HEK293T (cell line): ENCODE data around the gene TRPT1.

Experiments
- CTCF ChIA-PET: fragments of 350-600 bp; formaldehyde crosslinking; extraction: SDS; loops from one replicate; lab custom pipeline; 2021; ENCODE audit warnings: antibody characterized with exemption, inconsistent platforms; lab: Yijun Ruan, JAX
- POLR2A ChIA-PET: fragments of 350-600 bp; formaldehyde crosslinking; extraction: SDS; loops from one replicate; lab custom pipeline; 2020; ENCODE audit warnings: antibody characterized with exemption, inconsistent platforms; lab: Yijun Ruan, JAX
- DNase-seq: peaks from one replicate; pipeline ENCODE4 v3.0.0; 2012; ENCODE audit warnings: mixed read lengths; ENCODE audit errors: extremely low spot score
- ARNT ChIP-seq: fragments of 450-650 bp; IDR thresholded peaks from 2 replicates; pipeline ENCODE4 v1.6.1; 2017; ENCODE audit warnings: mild to moderate bottlenecking
- BHLHE40 ChIP-seq: fragments of 450-650 bp; IDR thresholded peaks from 2 replicates; pipeline ENCODE4 v1.6.1; 2016; ENCODE audit warnings: mild to moderate bottlenecking, moderate library complexity, borderline replicate concordance
- CTBP1 ChIP-seq: fragments of 450-650 bp; IDR thresholded peaks from 2 replicates; pipeline ENCODE4 v1.6.1; 2016; ENCODE audit warnings: borderline replicate concordance
- ELF4 ChIP-seq: fragments of 450-650 bp; IDR thresholded peaks from 2 replicates; pipeline ENCODE4 v1.6.1; 2017; ENCODE audit warnings: antibody characterized with exemption
- FOXA1 ChIP-seq: fragments of 450-650 bp; IDR thresholded peaks from 2 replicates; pipeline ENCODE4 v1.6.1; 2016; ENCODE audit warnings: mild to moderate bottlenecking
- FOXK2 ChIP-seq: fragments of 450-650 bp; IDR thresholded peaks from 2 replicates; pipeline ENCODE4 v1.6.1; 2016; ENCODE audit warnings: mild to moderate bottlenecking
- FOXM1 ChIP-seq: fragments of 450-650 bp; IDR thresholded peaks from 2 replicates; pipeline ENCODE4 v1.6.1; 2017; ENCODE audit warnings: mild to moderate bottlenecking, borderline replicate concordance
- HDGF ChIP-seq: fragments of 450-650 bp; IDR thresholded peaks from 2 replicates; pipeline ENCODE4 v1.6.1; 2017; ENCODE audit warnings: antibody characterized with exemption, borderline replicate concordance
- L3MBTL2 ChIP-seq: fragments of 450-650 bp; conservative IDR thresholded peaks from 2 replicates; pipeline ENCODE4 v1.6.1; 2016; ENCODE audit warnings: mild to moderate bottlenecking
- LEF1 ChIP-seq: fragments of 450-650 bp; IDR thresholded peaks from 2 replicates; pipeline ENCODE4 v1.6.1; 2017; ENCODE audit warnings: mild to moderate bottlenecking, borderline replicate concordance
- NFRKB ChIP-seq: fragments of 450-650 bp; IDR thresholded peaks from 2 replicates; pipeline ENCODE4 v1.6.1; 2016; ENCODE audit warnings: mild to moderate bottlenecking, moderate library complexity
- SP1 ChIP-seq: fragments of 450-650 bp; IDR thresholded peaks from 2 replicates; pipeline ENCODE4 v1.6.1; 2017
- SUZ12 ChIP-seq: fragments of 450-650 bp; IDR thresholded peaks from 2 replicates; pipeline ENCODE4 v1.6.1; 2016; ENCODE audit warnings: mild to moderate bottlenecking
- TARDBP ChIP-seq: fragments of 450-650 bp; IDR thresholded peaks from 2 replicates; pipeline ENCODE4 v1.6.1; 2016
- ZNF384 ChIP-seq: fragments of 450-650 bp; IDR thresholded peaks from 2 replicates; pipeline ENCODE4 v1.6.1; 2016
- TF ChIP-seq, protein P1 (sequence below): fragments of 450-650 bp; IDR thresholded peaks from 2 replicates; pipeline ENCODE4 v1.6.1; 2016

The TRPT1 gene

GRCh38 chr11:64210301-64211020, 15.5 kb downstream of the TRPT1 start:
- no peak for DNase-seq
- ChIA-PET POLR2A (interaction anchor here (0.5 to 1.5 kb wide), 3 partner anchors 13 to 36 kb away, joined by 3 to 5 read pairs (median 3); partner anchors contain the start of genes NUDT22 and TRPT1), CTCF (no interaction called here)
- TF ChIP-seq ZNF384 (no peak), FOXA1 (no peak), BHLHE40 (no peak), NFRKB (no peak), ARNT (no peak), LEF1 (no peak), CTBP1 (no peak), ELF4 (no peak)
- TF ChIP-seq, protein P1, sequence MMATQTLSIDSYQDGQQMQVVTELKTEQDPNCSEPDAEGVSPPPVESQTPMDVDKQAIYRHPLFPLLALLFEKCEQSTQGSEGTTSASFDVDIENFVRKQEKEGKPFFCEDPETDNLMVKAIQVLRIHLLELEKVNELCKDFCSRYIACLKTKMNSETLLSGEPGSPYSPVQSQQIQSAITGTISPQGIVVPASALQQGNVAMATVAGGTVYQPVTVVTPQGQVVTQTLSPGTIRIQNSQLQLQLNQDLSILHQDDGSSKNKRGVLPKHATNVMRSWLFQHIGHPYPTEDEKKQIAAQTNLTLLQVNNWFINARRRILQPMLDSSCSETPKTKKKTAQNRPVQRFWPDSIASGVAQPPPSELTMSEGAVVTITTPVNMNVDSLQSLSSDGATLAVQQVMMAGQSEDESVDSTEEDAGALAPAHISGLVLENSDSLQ = no peak

GRCh38 chr11:64209563-64209843, 16.5 kb downstream of the TRPT1 start:
- TF ChIP-seq, protein P1 = no peak
- no peak for TF ChIP-seq LEF1
- TF ChIP-seq NFRKB = no peak
- TF ChIP-seq FOXA1 = no peak
- no peak for TF ChIP-seq HDGF
- no peak for TF ChIP-seq SUZ12
- TF ChIP-seq ZNF384 = no peak
- TF ChIP-seq TARDBP = no peak
- no peak for TF ChIP-seq BHLHE40
- no peak for TF ChIP-seq L3MBTL2
- no peak for TF ChIP-seq FOXM1
- no peak for TF ChIP-seq CTBP1
- TF ChIP-seq ARNT = no peak
- DNase-seq = no peak
- CTCF ChIA-PET = interaction anchor here (1.1 kb wide), 2 partner anchors 17 to 95 kb away, joined by 3 to 4 read pairs; partner anchors contain the start of genes NUDT22 and TRPT1
- POLR2A ChIA-PET = no interaction called here

- TF ChIP-seq FOXM1 = no peak
- no peak for TF ChIP-seq L3MBTL2
- TF ChIP-seq LEF1 = no peak
- no peak for TF ChIP-seq CTBP1
- no peak for TF ChIP-seq FOXA1
- no peak for TF ChIP-seq TARDBP
- TF ChIP-seq ELF4 = no peak
- no peak for TF ChIP-seq SUZ12
- TF ChIP-seq SP1 = no peak
- TF ChIP-seq HDGF = no peak
- TF ChIP-seq FOXK2 = no peak
- no peak for TF ChIP-seq ARNT
- TF ChIP-seq, protein P1 = no peak
- no peak for DNase-seq
- ChIA-PET CTCF (interaction anchor here (1.1 kb wide), 2 partner anchors 17 to 95 kb away, joined by 3 to 4 read pairs; partner anchors contain the start of genes NUDT22 and TRPT1), POLR2A (interaction anchor here (1.4 kb wide), 1 partner anchor 17 kb away, joined by 4 read pairs; the partner anchor contains the start of genes NUDT22 and TRPT1)
Measured at GRCh38 chr11:64208796-64209562, 17.0 kb downstream of the TRPT1 start.

GRCh38 chr11:64208086-64208795, 17.7 kb downstream of the TRPT1 start:
- CTCF ChIA-PET = interaction anchor here (0.7 to 1.1 kb wide), 2 partner anchors 18 to 96 kb away, joined by 3 to 6 read pairs; partner anchors contain the start of genes NUDT22 and TRPT1
- no peak for DNase-seq
- POLR2A ChIA-PET = interaction anchor here (1.4 to 3.1 kb wide), 2 partner anchors 18 to 23 kb away, joined by 4 to 14 read pairs; partner anchors contain the start of genes NUDT22, STIP1 and TRPT1
- TF ChIP-seq SP1 = no peak
- TF ChIP-seq ARNT = no peak

DNA sequence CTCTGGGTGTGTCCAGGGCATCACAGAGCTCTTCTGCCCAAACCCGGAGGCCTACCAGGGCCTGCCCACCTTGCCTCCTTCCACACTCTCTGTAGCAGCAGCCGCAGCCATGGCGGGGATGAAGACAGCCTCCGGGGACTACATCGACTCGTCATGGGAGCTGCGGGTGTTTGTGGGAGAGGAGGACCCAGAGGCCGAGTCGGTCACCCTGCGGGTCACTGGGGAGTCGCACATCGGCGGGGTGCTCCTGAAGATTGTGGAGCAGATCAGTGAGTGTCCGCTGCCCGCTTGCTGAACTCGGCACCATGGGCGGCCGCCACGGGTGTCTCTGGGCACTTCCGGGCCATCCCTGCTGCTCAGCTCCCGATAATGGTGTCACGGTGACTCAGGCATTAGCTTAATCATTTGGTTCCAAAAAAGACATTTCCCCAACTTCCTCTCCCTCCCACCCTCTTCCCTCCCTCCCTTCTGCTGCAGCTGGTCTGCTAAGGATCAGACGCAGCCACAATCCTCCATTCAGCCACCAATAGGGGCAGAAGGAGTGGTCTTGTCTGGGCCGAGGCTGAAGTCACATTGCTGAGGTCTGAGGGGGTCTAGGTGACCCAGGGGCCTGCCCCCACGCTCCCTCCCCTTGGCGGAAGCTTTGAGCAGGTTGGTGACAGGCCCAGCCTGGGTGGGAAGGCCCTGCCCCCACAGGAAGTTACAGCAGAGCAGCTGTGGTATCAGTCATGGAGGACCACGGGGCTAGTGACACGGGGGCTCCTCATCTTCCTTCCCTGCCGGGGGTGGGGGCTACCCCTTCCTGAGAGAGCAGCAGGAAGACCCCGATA, 18.5 kb downstream of the TRPT1 start:
- ChIA-PET POLR2A (interaction anchor here (0.7 to 3.8 kb wide), 5 partner anchors 8 to 63 kb away, joined by 3 to 23 read pairs (median 4); partner anchors contain the start of genes NUDT22, STIP1 and TRPT1), CTCF (interaction anchor here (0.7 kb wide), 1 partner anchor 96 kb away, joined by 6 read pairs; no protein-coding TSS in a partner anchor)
- TF ChIP-seq FOXA1 = no peak
- no peak for TF ChIP-seq NFRKB
- TF ChIP-seq BHLHE40 = no peak
- no peak for TF ChIP-seq CTBP1
- TF ChIP-seq ARNT = no peak
- no peak for TF ChIP-seq TARDBP
- no peak for TF ChIP-seq ELF4
- no peak for TF ChIP-seq HDGF
- TF ChIP-seq FOXK2 = no peak
- TF ChIP-seq, protein P1 = no peak
- TF ChIP-seq L3MBTL2 = no peak
- TF ChIP-seq ZNF384 = no peak
- no peak for TF ChIP-seq LEF1
- no peak for TF ChIP-seq SP1
- no peak for TF ChIP-seq FOXM1
- no peak for TF ChIP-seq SUZ12
- DNase-seq = no peak
